IPS-NIHi7 (cell line): ENCODE data around the gene DYSF.

Experiments
- DNase-seq: peaks from one replicate; pipeline ENCODE4 v3.0.0; 2012; ENCODE audit warnings: mixed read lengths; ENCODE audit errors: extremely low spot score

Gene DYSF

DNA sequence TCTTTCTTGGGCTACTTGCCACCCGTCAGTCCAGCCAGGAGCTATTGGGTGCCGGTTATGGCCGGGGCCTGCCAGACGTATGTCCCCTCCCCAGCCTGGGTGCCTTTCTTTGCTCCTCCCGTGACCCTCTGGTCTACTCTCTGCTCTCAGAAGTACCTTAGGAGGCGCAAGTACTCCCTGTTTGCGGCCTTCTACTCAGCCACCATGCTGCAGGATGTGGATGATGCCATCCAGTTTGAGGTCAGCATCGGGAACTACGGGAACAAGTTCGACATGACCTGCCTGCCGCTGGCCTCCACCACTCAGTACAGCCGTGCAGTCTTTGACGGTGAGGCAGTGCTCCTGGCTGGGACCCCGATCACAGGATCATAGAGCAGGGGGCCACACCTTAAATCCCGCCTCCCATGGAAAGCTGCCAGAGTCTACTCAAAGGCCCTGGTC lies 99.5 kb downstream of the DYSF start:
- DNase-seq: no peak

DNA sequence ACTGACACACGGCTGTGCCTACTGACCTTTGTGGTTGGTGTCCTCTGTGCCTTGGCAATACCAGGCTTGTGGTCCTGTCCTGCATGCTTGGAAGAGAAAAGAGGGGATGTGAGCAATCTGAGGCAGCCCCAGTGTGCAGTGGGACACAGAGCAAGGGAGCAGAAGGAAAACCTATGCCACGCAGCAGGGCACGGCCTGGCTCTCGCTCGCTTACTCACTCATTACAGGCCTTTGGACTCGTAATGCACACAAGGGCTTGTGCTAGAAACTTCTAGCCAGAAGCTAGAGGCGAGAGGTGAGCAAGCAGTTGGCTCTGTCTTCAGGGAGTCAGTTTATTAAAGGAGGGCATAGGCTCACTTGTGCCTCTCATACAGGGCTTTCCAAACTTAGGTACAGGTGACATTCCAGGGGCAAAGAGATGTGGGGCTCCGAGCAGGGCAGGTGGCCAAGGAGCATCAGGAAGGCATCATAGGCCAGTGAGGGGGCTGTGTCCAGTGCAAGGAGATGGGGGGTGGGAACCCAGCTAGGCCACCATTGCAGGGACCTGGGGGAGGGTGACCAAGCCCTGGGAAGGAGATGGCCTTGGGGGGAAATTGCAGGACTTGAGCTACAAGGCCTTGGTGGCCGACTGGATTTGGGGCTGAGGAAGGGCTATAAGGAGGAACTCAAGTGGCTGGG lies 100.8 kb downstream of the DYSF start:
- no peak for DNase-seq

DNA sequence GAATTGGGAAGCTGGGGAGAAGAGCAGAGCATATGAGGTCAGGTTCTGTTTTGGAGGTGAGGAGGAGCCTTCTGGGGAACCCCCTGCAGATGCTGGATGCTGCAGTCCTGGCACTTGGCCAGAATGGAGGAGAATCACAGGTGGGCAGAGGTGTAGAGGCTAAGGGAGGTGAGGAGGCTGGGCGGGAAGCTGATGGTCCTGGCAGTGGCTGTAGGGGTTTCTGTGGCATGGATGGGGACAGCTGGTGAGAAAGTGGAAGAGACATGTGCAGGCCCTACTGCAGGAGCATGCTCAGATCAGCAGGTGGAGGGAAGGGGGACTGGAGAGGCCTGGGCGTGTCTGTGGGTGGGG lies 101.3 kb downstream of the DYSF start:
- no peak for DNase-seq

DNA sequence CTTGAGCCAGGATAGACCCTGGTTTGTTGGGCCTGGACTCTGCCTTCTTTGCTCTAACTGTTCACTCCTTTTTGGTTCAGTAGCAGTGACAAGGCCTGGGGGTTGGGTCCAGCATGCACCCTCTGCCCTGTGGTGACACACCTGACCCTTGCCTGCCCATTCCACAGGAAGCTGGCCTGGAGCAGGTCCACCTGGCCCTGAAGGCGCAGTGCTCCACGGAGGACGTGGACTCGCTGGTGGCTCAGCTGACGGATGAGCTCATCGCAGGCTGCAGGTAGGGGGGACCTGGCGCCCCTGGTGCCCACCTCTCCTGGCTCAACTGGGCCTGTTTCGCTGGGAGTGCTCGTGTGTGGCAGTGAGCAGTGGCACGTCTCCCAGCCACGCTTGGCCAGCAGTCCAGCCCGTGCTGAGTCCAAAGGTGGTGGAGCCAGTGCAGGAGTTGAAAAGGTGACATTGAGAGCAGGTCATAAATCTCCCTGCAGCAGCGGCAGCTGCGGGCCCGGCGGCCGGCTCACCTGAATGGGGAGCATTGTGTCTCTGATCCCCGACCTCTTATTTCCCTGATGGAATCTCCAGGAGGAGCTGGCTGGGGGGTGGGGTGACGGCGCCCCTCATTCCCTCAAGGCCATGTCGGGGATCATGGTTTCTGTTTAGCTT lies 102.6 kb downstream of the DYSF start:
- DNase-seq: no peak

DNA sequence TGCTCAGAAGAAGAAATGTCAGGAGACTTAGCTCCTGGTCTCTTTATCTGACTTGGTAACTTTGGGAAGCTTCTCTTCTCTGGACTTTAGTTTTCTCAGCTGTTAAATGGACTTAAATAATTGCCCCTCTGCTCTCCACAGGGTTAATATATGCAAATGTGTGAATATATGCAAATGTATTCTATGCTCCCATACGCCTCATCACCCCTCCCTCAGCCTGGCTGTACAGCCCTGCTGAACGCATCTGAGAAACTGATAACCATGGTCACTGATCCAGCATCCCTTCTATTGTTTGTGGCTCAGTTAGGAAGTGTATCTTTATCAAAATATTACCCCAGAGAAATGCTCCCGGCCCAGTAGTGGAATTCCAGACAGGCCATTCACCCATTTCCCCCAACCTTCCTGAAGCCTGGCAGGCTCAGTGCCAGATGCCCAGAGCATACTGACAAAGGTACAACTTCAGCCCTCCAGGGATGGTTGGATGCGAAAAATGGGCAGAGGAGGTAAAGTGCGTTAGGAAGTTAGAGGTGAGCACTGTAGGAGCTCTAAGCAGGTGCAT lies 103.4 kb downstream of the DYSF start:
- no peak for DNase-seq

DNA sequence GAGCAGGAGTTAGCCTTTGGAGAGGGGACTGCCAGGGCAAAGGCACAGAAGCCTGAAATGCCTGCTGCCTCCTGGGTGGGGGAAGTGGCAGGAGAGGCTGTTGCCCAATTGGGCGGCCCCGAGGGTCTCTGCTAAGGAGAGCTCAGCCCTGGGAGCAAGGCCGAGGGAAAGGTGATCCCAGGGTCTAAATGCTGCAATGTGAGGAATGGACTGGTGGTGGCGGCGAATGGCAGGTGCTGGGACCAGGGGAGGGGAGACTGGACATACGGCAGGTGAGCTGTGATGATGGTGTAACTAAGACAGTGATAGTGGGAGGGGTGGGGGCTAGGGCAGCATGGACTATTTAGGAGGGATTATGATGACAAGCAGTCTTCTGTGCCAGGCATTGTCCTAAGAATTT lies 104.0 kb downstream of the DYSF start:
- peak; percentile 69 for DNase-seq

DNA sequence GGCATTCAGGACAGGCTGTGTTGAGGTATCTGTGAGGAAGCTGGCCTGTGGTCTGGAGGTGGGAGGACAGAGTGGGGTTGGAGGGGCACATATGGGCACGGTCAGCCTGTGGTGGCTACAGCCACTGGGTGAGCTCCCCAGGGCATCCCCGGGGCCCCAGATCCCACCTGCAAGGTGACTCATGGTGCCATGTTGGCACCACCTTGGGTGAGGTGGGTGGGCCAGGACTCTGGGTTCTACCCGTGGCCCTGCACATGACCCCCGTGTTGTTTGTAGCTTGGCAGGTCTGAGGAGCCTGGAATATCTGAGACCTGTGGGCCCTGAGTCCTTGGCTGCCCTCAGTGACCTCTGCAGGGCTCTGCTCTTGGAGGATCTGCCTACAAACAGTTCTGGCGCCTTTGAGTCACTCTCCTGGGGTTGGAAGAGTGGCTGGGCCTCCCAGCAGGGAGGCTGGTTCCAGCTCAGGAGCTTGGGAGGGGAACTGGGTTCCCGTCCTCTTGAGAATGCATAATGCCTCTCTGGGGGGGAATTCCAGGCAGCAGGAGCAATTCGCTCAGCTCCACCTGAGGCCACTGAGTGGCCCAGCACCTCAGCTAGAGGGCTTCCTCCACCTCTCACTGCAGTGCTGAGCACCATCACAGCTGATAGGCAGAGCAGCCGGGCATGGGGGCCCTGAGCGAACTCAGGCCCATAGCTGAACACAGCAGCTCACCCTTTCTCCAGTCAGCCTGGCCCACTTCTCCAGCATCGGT lies 105.1 kb downstream of the DYSF start:
- peak; percentile 59 for DNase-seq

DNA sequence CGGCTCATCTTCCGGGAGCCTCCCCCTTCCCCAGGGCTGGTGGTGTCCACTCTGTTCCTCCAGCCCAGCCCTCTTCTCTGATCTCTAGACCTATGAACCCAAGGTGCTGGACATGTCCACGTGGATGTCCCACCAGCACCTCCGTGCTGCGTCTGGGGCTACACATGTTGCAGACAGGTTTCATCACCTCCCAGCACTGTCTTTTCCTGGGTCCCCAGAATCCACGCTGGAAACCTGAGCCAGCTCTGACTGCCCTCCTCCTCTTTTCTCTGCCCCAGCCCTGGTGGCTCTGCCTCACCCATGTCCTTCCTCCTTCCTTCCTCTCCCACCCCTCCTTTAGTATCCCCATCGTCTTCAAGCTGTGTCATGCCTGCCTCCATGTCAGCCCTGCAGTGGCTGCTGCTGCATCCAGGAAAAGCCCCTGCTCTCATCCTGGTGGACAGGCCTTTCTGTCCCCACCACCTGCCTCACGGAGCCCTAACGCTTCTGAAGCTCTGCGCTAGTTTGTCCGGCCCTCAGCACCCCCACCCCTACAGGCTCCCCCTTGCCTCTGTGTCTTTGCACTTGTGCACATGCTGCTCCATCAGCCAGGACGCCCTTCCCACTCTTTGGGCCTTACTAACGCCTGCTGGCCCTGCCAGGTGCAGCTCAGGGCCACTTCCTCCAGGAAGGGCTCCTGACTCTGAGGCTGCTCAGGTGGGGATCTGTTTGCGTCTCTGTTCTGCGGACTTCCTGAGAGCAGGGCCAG lies 105.9 kb downstream of the DYSF start:
- no peak for DNase-seq

DNA sequence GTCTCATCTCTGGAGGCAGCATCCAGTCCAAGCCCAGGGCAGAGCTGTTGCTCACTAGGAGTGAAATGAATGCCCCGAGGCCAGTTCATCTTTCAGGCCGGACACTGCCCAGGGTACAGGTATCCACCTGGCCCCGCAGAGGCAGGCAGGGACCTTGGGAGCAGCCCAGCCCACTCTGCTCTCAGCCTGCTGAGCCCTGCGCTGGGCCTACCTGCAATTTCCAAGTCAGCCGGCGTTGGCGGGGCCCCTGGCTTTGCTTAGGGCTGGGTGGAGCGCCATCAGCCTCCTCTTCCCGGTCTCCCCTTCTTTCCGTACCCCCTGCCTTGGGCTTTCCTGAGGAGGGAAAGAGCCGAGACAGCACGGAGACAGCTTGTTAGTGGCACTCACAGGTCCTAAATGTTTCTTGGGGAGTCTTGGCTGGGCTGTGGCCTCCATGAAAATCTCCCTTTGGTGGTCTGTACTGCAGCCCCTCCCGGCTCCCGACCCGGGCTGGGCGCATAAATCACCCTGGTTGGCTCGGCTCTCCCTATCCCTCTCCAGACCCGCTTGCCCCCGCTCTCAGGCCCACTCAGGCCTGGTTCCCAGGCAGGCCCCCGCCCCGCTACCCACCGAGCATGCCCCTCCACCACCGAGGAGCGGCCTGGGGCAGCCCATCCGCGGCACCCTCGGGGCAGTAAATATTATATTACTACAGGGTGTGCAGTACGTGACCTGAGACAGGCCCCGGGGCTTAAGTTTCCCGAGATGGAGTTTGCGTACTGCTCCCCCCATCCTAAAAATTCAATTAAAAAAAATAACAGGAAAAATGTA lies 106.7 kb downstream of the DYSF start:
- DNase-seq: no peak

DNA sequence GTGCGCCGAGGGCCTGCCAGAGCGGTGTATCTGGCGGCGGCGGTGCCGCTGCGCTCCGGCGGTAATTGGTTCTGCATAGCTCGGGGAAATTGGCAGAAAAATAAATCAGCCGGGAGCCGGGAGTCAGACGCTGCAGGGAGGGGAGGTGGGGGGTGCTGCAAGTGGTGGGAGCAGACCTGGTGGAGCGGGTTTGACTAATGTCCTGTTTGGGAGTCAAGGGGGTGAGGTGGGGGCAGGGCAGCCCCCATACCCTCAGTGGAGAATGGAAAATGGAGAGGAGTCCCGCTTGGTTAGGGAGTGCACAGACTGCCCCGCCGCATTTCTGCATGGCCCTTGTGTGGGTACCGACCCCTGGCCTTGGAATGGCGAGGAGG lies 107.3 kb downstream of the DYSF start:
- no peak for DNase-seq

DNA sequence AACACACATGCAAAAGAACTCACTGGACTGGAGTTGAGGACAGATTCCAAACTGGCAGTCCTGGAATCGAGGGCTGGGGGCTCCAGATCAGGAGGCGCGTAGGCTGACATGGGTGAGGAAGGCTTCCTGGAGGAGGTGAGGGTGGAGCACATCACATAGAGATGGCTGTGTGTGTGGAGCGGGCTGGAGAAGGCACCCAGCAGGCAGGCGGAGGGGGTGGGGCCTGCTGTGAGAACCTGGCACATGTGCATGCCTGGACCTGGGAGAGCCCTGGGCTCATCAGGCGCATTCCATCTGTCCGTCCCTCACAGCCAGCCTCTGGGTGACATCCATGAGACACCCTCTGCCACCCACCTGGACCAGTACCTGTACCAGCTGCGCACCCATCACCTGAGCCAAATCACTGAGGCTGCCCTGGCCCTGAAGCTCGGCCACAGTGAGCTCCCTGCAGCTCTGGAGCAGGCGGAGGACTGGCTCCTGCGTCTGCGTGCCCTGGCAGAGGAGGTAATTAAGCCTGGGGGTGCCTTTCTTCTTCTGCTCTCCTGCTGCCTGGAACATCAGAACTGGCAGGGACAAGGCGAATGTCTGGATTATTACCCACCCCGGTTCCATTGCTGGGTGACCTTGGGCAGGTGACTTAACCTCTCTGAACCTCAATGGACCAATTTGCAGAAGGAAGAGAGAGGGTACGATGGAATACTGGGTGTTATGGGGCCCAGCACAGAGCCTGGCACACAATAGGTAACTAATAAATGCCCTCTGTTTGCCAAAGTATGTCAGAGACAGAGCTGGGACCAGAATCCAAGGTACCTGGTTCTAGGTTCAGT lies 108.3 kb downstream of the DYSF start:
- no peak for DNase-seq

DNA sequence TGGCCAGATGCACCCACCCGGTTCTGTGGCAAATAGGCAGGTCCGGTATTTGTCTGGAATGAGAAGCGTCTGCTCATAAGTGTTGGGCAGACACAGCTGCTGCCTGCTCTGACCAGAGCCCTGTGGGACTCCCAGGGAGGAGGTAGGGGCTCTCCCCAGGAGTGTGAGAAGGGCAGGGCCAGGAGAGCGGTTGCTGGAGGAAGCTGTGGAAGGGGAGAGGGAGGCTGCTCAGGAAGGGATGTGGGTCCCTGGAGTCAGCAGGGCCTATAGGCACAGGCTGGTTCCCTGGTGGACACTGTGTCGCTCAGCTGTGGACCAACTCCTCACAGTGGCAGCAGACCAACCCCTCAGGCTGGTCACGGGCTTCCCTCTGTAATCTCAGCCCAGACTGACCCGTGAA lies 109.2 kb downstream of the DYSF start:
- DNase-seq: no peak

DNA sequence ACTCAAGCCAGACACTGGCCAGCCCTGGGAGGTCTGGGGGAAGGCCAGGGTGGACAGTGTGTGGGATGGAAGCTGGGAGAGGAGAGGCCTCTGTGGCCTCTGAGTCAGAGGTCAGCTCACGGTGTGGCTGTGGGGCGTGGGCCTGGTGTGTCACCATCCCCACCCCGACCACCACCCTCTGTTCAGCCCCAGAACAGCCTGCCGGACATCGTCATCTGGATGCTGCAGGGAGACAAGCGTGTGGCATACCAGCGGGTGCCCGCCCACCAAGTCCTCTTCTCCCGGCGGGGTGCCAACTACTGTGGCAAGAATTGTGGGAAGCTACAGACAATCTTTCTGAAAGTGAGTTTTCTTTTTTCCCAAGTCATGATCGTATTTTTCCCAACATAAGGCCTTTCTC lies 110.5 kb downstream of the DYSF start:
- DNase-seq: no peak

DNA sequence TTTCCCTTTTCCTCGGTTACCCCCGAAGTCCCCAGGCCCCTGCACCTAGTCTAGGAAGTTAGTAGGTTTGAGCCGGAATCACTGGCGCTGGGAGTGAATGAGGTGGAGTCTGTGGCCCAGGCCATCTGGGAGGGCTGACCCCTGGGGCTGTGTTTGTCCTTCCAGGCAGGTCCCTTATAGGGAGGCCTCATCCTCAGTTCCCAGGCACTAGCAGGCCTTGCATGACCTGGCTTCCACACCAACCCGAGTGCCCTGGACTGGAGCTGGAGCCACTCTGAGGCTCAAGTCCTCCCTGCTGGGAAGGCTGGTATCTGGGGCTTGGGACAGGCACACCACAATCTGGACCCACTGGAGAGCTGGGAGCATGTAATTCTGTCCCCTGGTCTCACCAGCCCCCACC lies 111.0 kb downstream of the DYSF start:
- DNase-seq: no peak

DNA sequence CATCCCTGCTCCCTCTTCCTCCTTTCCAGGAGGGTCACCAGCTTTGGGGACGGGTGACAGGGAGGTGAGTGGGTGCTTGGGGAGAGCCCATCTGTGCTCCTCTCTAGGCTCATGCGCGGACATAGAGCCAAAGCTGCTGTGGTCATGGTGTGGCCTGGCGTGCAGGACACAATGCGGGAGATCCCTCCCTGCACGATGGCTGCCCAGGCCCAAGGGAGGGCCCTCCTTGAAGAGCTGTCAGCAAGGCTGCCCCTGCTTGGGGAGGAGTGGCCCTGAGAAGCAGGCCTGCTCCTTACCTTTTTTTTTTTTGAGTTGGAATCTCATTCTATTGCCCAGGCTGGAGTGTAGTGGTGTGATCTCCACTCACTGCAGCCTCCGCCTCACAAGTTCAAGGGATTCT lies 111.4 kb downstream of the DYSF start:
- DNase-seq: no peak

DNA sequence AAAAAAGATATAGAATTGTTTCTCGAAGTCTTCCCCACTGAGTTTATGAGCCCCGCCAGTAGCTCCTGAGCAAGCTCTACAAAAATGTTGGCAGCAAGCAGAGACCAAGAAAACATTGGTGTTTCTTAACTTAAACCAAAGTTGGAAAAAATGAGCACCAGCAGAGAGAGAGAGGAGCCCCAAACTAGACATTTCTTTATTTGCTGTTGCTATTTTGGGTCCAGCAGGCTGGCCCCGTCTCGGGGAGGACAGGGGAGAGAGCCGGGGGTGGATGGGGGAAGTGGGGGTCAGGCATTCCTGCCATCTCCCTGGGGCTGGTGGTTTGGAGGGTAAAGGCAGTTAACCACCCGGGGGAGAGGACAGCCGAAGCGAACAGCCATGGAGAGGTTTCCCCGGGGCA lies 113.0 kb downstream of the DYSF start:
- no peak for DNase-seq

DNA sequence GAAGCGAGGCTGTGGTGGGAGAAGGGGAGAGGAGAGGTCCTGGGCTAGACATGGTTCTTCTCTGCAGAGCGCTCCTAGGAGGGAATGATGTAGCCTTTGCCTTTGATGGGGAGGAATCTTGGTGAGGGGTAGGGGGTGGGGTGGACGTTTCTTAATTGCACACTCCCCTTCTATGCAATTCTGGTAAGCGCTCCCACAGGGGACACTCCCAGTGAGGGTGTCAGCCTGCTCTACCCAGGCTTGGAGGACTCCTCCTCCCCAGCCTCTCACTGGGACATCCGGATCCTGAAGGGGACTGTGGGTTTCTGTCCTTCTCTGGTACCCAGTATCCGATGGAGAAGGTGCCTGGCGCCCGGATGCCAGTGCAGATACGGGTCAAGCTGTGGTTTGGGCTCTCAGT lies 114.3 kb downstream of the DYSF start:
- no peak for DNase-seq

DNA sequence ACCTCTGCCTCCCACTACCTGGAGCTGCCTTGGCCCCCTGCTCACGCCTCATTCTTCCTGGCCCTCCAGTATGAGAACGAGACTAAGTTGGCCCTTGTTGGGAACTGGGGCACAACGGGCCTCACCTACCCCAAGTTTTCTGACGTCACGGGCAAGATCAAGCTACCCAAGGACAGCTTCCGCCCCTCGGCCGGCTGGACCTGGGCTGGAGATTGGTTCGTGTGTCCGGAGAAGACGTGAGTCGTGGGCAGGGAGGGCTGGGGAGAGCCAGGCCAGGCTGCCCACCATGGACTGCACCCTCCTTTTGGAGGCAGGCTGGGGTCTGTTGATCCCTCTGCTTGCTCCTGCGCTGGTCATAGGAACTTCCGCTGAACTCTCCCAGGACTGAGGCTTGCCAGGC lies 114.7 kb downstream of the DYSF start:
- DNase-seq: no peak

DNA sequence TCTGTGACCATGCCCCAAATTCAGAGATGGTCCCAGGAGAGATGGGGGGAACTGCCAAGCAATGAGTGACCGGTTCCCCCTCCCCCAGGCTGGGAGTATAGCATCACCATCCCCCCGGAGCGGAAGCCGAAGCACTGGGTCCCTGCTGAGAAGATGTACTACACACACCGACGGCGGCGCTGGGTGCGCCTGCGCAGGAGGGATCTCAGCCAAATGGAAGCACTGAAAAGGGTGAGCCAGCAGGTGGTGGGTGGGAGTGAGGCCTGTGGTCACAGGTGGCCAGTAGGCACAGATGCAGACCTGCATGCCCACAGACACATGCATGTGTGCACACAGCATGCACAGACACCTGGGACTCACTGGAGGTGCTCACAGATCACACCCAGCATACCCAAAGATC lies 117.2 kb downstream of the DYSF start:
- no peak for DNase-seq

DNA sequence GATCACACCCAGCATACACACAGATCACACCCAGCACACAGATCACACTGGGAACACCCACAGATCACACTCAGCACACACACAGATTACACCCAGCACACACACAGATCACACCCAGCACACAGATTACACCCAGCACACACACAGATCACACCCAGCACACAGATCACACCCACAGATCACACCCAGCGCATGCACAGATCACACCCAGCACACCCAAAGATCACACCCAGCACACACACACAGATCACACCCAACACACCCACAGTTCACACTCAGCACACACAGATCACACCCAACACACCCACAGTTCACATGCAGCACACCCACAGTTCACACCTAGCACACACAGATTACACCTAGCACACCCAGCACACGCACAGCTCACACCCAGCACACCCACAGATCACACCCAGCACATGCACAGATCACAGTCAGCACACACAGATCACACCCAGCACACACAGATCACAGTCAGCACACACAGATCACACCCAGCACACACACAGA lies 117.6 kb downstream of the DYSF start:
- no peak for DNase-seq
